Measurements from ENCODE around the gene BBIP1. TPM values are rescaled to one million over a fixed set of nuclear protein-coding genes. Genes with fewer than 3 reads are reported as not detected.

BBIP1 gene
- total RNA-seq, 2 donors from 2014 or later: 17.7 to 19.1 TPM

DNA sequence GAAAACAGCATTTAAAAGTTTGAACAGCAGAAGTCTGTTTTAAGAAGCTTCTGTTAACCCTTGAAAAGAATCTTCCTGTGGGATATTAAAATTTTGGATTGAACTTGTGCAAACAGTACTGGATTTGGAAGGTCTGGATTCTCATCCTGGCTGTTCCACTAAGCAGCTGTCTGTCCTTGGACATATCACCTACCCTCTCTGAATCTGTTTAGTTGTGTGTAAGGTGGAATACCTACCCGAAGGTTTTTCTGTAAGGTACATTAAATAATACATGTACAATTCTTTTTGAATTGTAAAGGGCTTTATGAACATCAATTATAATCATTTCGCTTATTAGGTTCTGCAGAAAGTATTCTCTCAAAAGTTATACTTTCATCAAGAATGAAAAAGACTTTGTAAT lies 45.0 kb downstream of the BBIP1 start:
- Histone ChIP-seq H3K27ac (peak overlapping the region; percentile 99), H3K9me3 (no peaks in the 10 kb centered on the region), H3K4me1 (peaks cover 2% of the 10 kb centered on the region), H3K4me3 (peak overlapping the region; percentile 93), H3K36me3 (peaks cover 3% of the 10 kb centered on the region), H3K27me3 (no peaks in the 10 kb centered on the region), H3K9ac (ENCODE audit: low read depth in 2 of 2, low read length in 2 of 2) (peak overlapping the region in 1 of 2 donors; percentile 96)
- no peak for DNase-seq
- TF ChIP-seq CTCF (IDR thresholded peaks at IDR 0.05): no peak
- intact Hi-C loops (cut with DNase I): no loop called here

DNA sequence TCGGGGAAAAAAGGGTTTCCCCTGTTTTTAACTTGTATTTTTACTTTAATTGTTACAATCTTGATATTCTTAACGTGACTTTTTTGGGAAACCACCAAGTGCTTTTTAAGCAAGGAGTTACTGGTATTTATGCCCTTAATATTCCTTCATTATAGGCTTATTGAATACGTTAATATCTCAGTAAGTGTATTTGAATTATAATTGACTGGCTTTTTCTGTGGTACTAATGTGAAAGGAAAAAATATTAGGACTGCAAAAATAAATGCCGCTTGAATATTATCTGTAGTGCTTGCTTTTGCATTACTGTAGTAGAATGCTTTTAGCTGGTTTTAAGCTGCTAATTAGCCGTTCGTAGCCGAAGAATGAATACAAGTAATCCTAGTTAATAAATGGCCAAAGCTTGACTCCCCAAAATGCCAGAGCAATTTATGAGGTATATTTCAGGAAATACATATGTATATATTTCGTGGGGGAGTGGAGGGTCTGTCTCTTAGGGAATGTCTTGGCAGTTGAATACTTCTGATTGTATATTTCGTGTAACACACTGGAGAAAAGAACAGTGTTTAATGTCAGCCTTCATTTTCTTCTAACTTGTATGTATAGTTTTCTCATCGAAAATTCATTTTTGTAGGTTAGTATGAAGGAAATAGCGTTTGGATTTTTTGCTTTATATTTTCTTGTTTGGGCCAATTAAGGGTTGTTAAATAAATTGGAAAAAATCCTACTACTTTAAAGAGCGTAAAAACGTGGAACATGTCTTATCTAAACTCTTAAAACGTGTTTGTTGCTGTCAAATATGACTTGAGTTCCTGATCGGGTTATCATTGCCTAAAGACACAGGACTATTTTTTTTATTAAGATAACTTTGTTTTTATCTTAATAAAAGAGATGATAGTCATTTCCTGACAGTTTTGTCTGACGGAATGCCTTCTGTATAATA lies 45.7 kb downstream of the BBIP1 start:
- Histone ChIP-seq H3K27me3 (no peaks in the 10 kb centered on the region), H3K4me3 (peak overlapping the region; percentile 93), H3K36me3 (no peaks in the 10 kb centered on the region), H3K4me1 (peaks cover 2% of the 10 kb centered on the region), H3K27ac (peak overlapping the region; percentile 99), H3K9ac (ENCODE audit: low read depth in 2 of 2, low read length in 2 of 2) (peak overlapping the region; percentile 86 to 96), H3K9me3 (no peaks in the 10 kb centered on the region)
- TF ChIP-seq CTCF (IDR thresholded peaks at IDR 0.05): no peak
- intact Hi-C loops (cut with DNase I): no loop called here
- DNase-seq: no peak

DNA sequence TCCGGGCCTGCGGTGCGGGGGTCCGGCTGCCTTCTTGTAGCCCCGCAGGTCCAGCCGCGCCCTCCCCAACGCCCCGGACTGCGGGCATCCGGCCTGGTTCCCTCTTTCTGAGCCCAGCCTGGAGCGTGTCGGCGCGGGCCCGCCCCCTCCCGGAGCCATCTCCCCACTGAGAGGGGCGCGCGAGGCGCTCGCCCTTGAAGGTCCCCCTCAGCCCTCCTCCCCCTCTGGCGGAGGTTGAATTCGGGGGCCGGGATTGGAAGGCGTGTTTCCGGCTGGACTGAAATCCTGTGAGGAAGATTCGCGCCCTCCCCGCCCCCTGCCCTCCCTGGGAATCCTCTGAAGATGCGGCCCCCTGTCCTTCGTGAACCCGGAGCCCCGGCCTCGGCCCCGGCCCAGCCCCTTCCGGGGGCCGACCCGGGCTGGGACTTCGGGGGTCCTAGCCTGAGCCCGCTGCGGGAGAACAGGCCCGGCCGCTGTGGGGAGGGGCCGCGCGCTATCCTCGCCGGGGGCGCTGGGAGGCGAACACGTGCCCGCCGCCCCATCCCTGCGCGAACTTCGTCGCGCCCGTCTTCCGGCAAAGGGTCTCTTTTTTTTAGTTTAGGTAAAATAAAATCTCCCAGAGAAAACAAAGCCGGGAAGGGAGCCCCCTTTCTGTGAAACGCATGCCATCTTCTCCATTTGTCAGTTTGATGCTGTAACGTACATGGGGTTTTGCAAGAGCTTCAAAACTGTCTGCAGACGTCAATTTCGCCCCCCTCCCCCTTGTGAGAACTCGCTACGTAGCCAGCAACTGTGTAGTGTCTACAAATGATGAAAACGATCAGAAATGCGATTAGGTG lies 46.6 kb downstream of the BBIP1 start:
- DNase-seq: peak; percentile 75
- Histone ChIP-seq H3K9me3 (no peaks in the 10 kb centered on the region), H3K27ac (peak overlapping the region; percentile 99), H3K9ac (ENCODE audit: low read depth in 2 of 2, low read length in 2 of 2) (peak overlapping the region; percentile 86 to 96), H3K4me1 (peaks cover 2% of the 10 kb centered on the region), H3K27me3 (no peaks in the 10 kb centered on the region), H3K4me3 (peak overlapping the region; percentile 93), H3K36me3 (no peaks in the 10 kb centered on the region)
- intact Hi-C loops (cut with DNase I): no loop called here
- TF ChIP-seq CTCF (IDR thresholded peaks at IDR 0.05): no peak

GRCh38 chr10:110871298-110872084 lies 47.5 kb downstream of the BBIP1 start, which contains the start of gene PDCD4:
TSS of gene PDCD4 (plus strand) at chr10:110871928. CDS start at chr10:110876028, 4,100 bp downstream.
- peak within 1 kb of the TSS; percentile 86 to 96 for H3K9ac ChIP-seq (ENCODE audit: low read depth in 2 of 2, low read length in 2 of 2)
- intact Hi-C loops (cut with DNase I): no loop called here
- peak; percentile 100 for DNase-seq
- H3K9me3 ChIP-seq: no peaks in the 10 kb centered on the region
- peak within 1 kb of the TSS; percentile 99 for H3K27ac ChIP-seq
- no peaks in the 10 kb centered on the region for H3K27me3 ChIP-seq
- no peaks in the 10 kb centered on the region for H3K36me3 ChIP-seq
- no peaks in the 10 kb centered on the region for H3K4me1 ChIP-seq
- TF ChIP-seq CTCF (IDR thresholded peaks at IDR 0.05): no peak
- H3K4me3 ChIP-seq: peak within 1 kb of the TSS; percentile 93

All from colonic mucosa (tissue), 4 donors.